SKM-1 treated with dmso at 0.1 percent for 144 hours (cell line): ENCODE results near the gene GSTM3.
A peak's percentile ranks its signal among the peaks of the same experiment; 100 is the strongest.
"Not testable (repeated sequence)": the region's sequence is repeated elsewhere in the genome, so short reads cannot be mapped to it uniquely, and the experiment has no call there.

ENCODE experiments used
- DNase-seq: peaks from one replicate; lab custom pipeline; 2025; ENCODE audit not compliant: unreplicated experiment; lab: John Stamatoyannopoulos, UW

Gene GSTM3

GRCh38 chr1:109762821-109763645 lies 22.2 kb upstream of the GSTM3 start:
- DNase-seq, result peak; percentile 72

GRCh38 chr1:109762039-109762585 lies 21.3 kb upstream of the GSTM3 start:
- DNase-seq, result no peak

DNA sequence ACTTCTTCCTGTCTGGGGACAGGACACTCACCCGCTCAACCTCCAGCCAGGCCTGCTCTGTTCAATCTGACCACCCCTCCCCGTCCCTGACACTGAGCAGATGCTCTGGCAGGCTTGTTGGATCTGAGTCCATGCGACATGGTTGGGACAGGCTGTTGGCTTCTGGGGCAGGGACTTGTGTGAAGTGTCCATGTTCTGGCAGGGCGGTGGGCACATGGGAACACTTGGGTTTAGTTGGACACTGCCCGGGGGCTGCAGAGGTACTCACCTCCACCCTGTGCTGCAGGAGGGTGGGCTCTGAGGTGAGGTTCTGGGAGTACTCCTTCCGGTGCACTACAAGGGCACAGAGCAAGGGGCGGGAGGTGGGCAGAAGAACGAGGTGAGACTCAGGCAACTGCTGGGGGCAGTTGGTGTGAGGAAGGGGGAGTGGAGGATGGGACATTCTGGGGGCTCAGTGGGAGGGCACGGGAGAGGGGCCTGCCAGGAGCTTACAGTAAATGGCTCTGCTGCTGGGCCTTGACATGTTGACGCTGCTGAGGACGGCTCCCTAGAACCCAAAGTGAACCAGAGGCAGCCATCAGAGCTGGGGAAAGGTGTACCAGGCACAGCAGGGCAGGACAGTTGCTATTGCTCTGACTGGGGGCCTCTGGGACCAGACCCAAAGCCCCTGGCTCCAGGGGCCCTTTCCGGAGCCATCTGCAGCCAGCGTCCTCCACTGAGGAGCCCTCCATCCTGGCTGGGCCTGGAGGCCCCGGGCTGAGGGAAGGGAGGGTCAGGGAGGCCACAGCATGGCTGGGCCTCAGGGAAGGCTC lies 20.6 kb upstream of the GSTM3 start:
- no peak for DNase-seq

DNA sequence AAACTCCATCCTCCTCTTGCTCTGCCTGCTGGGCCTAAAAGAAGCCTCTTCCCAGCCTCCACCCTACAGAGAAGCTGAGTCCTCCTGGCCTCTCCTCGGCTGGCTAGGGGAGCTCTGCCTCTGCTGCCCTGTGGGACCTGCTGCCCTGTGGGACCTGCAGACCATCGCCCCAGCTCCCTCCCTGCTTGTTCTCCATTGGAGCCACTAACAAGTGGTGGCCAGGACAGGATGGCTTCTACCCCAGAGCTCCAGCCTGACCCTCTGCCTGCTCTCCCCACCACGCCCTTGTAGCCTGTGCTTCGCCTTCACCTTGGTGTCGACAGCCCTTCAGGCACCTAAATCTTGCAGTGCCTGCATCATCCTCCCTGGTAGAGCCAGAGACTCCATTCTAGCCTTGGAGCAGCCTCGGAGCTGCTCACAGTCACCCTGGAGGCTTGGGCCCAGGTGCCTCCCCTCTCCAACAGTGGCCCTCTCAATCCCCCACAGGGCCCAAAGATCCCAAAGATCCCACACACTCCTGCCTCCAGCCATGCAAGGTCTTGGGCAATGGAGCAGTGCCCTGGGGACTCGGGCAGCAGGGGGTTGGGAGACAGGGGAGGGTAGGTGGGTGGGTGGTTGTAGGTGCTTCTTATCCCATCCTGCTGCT lies 19.9 kb upstream of the GSTM3 start:
- DNase-seq, result no peak

- peak; percentile 22 for DNase-seq
Measured at GRCh38 chr1:109759513-109760334, 18.9 kb upstream of the GSTM3 start.

DNA sequence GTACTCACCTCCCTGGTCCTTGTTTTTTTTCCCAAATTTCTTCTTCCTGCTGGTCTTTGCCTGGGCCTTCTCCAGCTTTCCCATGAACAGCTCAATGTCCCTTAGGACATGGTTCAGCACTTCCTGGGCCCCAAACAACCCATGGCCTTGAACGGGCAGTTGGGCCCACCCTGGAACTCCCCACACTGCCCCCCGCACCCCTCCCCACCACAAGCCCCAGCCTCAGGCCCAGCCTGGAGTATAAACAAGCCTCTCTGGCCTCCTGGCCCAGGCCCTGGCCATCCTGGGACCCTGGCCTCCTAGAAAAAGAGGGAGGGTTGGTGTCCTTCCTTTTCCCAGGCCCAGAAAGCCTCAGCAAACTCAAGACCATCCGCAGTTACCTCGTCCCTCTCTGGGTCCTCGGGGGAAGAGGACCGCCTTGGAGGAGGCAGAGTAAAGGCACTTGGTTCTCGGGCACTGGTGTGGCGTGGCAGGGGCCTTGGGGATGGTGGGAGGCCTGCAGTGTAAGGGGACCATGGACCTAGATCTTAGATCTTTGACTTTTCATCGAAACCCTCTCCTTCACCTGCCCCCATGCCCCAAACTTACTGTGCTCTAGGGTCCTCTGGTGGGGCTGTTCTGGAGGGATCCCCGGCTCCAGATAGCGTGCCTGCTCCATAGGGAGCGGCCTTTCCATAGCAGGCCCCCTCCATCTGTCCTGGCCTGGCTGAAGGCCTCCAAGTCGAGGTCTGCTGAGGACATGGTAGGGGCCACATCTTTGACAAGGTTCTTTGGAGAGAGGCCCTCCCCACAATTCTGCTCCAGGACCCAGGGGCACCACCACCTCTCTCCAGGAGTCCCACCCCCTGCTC lies 17.3 kb upstream of the GSTM3 start:
- DNase-seq, result no peak

DNA sequence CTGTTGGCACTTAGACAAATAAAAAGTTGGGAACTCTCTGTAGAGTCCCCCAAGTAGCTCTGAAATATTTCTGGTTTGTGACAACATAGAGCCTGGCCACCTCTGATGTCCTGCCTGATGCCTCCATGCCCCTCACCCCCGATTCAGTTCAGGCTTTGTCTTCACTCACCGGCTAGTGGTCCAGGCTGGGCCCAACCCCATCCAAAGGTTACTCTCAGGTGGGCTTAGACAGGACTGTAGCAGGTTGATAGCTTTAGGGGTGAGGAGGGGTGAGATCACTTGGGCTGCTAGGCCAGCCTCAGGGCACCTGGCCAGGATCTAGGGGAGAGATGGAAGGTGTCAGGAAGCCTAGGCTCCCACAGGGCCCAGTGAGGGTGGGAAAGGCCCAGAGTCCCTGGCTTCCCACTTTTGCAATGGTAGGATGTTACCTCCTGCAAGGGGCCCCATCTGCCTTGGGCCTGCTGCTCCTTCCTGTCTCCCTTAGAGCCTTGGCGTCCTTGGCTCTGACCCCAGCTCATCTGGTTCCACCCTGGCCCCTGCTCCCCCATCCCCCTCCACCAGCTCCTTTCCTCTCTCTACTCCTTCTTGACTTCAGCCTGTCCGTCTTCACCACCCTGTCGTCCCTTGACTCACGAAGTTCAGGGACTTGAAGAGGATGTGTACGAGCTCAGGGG lies 16.1 kb upstream of the GSTM3 start:
- no peak for DNase-seq

- DNase-seq, result not testable (repeated sequence)
Measured at GRCh38 chr1:109756325-109756724, 15.5 kb upstream of the GSTM3 start.

DNA sequence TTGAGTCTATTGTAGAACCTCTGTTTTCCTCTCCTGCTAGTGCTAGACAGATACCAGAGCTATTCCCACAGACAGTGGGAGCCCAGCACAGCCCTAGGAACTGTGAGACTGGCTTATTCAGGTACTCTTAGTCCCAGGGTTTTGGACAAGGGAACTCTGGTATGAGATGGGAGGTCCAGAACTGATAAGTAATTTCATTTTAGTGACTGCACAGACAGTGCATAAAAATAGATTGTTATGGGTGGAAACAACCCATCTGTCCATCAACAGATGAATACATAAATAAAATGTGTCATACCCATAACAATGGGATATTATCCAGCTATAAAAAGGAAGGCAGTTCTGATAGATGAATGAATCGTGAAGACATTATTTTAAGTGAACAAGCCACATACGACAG lies 13.9 kb upstream of the GSTM3 start:
- no peak for DNase-seq

GRCh38 chr1:109751531-109752260 lies 10.9 kb upstream of the GSTM3 start:
- no peak for DNase-seq

- no peak for DNase-seq
Measured at GRCh38 chr1:109750920-109751319, 10.1 kb upstream of the GSTM3 start.

DNA sequence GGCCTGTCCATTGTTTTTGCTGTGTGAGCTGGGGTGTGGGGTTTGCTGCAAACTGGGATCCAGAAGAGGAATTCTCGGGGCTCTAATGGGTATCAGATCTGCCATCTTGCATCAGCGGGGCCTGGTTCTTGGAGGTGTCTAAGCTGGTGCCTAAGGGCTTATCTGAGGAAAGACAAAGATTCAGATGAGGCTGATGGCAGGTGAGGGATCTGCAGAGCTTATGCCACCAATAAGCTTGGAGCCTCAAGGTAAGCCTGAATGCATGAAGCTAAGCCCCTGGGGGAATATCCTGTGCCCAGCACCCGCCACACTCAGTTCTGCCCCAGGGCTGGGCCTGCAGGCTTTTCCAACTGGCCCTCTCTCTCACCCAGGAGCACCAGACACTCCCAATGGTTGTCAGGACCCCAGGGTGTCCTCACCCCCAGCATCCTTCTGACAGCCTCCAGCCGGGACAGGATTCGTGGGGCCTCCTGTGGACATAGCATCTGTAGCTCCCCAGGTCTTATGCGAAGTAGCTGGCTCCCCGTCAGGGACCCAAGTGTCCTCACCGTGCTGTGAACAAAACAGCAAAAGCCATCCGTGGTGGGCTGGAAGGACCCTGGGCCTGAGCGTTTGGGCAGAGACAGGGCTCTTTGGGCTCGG lies 9.5 kb upstream of the GSTM3 start:
- DNase-seq, result no peak

DNA sequence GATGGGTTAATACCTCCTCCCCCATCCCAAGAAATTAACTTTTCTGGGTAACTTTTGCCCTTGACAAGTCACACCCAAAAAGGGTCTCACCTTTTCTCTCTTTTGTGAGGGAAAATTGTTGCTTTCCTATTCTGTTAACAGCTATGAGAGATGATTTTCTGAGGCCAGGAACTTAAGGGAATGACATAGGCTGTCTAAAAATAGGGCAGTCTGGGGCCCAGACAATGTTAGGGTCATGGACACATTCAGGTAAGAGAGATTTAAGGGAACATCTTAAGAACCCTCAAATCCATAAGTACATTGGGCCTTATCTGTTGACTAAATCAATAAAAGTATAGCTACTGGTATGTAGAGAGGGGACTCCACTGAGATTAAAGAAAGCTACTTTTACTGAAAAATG lies 8.4 kb upstream of the GSTM3 start:
- DNase-seq, result no peak

GRCh38 chr1:109748311-109748710 lies 7.5 kb upstream of the GSTM3 start:
- DNase-seq, result not testable (repeated sequence)

- peak; percentile 86 for DNase-seq
Measured at GRCh38 chr1:109739738-109740614, 862 bp downstream of the GSTM3 start.

DNA sequence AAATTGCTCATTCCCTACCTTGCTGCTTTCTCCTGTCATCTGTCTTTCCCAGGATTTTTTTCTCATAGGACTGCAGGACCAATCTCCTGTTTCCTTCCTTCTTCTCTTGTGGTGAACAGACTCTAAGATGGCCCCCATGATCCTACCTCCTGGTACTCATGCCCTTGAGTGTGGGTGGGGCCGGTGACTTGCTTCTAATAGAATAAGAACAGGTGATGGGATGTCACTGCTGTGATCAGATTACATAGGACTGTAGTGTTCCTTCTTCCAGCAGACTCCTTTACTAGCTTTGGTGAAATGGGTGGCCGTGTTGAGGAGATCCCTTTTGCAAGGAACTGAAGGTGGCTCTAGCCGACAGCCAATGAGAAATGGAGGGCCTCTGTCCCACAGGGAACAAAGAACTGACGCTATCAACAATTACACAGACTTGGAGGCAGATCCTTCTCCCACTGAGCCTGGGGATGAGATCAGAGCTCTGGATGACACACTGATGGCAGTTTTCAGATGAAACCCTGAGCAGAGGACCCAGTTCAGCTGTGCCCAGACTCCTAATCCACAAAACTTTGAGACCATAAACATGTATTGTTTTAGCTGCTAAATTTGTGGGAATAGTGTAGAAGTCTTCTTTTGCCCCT lies 7.5 kb downstream of the GSTM3 start:
- no peak for DNase-seq
